Lower leg skin (tissue), 3 donors: Measurements from ENCODE around the gene INAFM2.

Experiments
- CTCF ChIP-seq, 3 donors: fragments of 450-650 bp; IDR thresholded peaks; one replicate each; pipeline ENCODE4 v1.5.1; 2016; ENCODE audit warnings: antibody characterized with exemption in 3 of 3, mild to moderate bottlenecking in 3 of 3, moderate library complexity in 2 of 3
- POLR2A ChIP-seq, 2 donors: fragments of 450-650 bp; IDR thresholded peaks; one replicate each; pipeline ENCODE4 v1.6.1; 2016 to 2017; ENCODE audit warnings: antibody characterized with exemption in 2 of 2, mild to moderate bottlenecking in 1 of 2, moderate library complexity in 1 of 2

- TF ChIP-seq CTCF (IDR thresholded peaks at IDR 0.05) (no peak), POLR2A (IDR thresholded peaks at IDR 0.05) (no peak)
Observed at GRCh38 chr15:40289140-40289775, 34.2 kb upstream of the INAFM2 start.
